Retinal pigment epithelial cell (primary cell): Measurements from ENCODE around the gene TMEM123.

Experiments
- DNase-seq: peaks from one replicate; pipeline ENCODE4 v3.0.0-alpha.2; 2010; ENCODE audit warnings: low read depth
- H3K4me3 ChIP-seq: 2 replicates; pipeline ENCODE4 v1.5.1; 2011; ENCODE audit warnings: mild to moderate bottlenecking, low read length, control low read depth, moderate library complexity
- TF ChIP-seq, protein P1 (sequence below): conservative IDR thresholded peaks from 2 replicates; pipeline ENCODE4 v1.5.1; 2011; ENCODE audit warnings: low read depth, low read length, control low read depth, inconsistent platforms

The TMEM123 gene

DNA sequence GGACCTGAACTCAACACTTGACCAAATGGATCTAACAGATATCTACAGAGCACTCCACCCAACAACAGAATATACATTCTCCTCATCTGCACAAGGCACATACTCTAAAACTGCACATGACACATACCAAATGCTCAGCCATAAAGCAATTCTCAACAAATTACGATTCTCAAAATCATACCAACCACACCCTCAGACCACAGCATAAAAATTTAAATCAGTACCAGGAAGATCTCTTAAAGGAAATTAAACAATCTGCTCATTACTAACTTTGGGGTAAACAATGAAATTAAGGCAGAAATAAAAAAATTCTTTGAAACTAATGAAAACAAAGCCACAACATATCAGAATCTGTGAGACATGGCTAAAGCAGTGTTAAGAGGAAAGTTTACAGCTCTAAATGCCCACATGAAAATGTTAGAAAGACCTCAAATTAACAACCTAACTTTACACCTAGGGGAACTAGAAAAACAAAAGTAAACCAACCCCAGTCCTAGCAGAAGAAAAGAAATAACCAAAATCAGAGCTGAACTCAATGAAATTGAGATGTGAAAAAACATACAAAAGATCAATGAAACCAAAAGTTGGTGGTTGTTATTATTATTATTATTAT is 37.2 kb downstream of the TMEM123 start:
- TF ChIP-seq, protein P1, sequence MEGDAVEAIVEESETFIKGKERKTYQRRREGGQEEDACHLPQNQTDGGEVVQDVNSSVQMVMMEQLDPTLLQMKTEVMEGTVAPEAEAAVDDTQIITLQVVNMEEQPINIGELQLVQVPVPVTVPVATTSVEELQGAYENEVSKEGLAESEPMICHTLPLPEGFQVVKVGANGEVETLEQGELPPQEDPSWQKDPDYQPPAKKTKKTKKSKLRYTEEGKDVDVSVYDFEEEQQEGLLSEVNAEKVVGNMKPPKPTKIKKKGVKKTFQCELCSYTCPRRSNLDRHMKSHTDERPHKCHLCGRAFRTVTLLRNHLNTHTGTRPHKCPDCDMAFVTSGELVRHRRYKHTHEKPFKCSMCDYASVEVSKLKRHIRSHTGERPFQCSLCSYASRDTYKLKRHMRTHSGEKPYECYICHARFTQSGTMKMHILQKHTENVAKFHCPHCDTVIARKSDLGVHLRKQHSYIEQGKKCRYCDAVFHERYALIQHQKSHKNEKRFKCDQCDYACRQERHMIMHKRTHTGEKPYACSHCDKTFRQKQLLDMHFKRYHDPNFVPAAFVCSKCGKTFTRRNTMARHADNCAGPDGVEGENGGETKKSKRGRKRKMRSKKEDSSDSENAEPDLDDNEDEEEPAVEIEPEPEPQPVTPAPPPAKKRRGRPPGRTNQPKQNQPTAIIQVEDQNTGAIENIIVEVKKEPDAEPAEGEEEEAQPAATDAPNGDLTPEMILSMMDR = no peak
- H3K4me3 ChIP-seq = no peak overlapping the region
- no peak for DNase-seq

DNA sequence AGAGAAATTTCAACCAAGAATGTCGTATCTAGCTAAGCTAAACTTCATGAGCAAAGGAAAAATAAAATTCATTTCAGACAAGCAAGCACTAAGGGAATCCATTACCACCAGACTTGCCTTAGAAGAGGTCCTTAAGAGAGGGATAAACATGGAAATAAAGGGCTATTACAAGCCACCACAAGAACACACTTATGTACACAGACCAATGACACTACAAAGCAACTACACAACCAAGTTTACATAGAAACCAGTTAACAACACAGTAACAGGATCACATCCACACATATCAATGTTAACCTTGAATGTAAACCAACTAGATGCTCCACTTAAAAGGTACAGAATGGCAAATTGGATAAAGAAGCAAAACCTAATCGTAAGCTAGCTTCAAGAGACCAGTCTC is 38.0 kb downstream of the TMEM123 start:
- DNase-seq = no peak
- H3K4me3 ChIP-seq = no peak overlapping the region
- TF ChIP-seq, protein P1 = no peak

DNA sequence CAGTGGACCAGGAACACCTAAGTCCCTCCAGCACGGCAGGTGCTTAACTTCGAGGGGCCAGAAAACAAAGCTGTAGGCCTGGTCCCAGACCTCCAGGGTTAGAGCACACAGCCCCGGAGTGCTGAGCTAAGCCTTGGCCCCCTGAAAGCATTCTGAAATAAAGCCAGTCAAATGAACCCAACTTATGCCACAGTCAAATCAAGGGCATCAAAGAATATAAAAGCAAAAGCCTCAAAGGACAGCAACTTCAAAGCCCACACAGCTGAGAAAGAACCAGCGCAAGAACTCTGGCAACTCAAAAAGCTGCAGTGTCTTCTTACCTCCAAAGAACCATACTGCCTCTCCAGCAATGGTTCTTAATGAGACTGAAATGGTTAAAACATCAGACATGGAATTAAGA is 39.1 kb downstream of the TMEM123 start:
- H3K4me3 ChIP-seq = no peak overlapping the region
- no peak for DNase-seq
- TF ChIP-seq, protein P1 = no peak

DNA sequence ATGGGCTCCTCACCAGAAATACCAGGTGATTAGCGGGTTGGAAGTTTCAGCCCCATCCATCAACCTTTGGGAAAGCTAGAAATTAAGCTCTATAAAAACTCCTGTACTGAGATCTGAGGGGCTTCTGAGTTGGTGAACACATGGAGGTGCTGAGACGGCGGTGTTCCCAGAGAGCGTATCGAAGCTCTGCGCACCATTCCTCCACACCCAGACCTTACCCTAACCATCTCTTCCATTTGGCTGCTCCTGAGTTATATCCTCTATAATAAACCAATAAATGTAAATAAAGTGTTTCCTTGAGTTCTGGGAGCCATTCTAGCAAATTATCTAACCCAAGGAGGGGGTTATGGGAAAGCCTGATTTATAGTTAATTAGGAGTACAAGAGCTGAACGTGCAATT is 41.4 kb downstream of the TMEM123 start:
- DNase-seq = no peak
- H3K4me3 ChIP-seq = no peak overlapping the region
- TF ChIP-seq, protein P1 = no peak

DNA sequence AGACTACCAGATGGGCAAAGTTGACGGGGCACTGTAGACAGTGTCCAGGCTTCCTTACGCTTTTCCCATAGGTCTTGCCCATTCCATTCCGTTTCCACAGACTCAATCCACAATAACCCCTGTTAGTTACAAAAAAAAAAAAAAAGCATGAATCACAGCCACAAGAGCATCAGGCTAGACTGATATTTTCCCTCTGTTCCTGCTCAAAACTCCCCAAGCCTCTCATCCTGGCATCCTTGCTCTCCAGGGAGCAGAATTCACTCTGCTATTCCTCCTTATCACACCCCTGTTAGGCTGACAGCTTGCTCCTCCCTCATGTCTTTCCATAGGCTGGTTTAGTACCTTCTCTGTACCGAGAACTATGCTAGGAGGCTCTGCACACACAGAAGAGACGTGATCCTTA is 42.2 kb downstream of the TMEM123 start:
- no peak for DNase-seq
- H3K4me3 ChIP-seq = no peak overlapping the region
- TF ChIP-seq, protein P1 = no peak

DNA sequence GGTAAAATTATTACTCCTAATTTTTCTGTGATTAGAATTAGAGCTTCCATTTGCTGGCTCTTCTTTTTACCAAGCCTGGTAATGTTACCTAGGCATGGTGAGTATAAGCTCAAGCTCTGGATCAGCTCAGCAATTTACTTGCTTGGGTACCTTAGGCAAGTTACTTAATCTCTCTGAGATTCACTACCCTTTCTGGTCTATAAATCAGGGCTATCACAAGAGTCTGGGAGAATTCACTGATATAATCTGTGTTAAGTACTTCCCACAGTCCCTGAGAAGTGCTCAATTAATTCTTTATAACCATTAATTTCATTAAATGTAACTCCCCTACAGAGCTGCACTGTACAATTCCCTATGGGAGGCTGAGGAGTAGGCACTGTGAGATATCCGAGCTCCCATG is 44.2 kb downstream of the TMEM123 start:
- no peak overlapping the region for H3K4me3 ChIP-seq
- TF ChIP-seq, protein P1 = no peak
- no peak for DNase-seq

DNA sequence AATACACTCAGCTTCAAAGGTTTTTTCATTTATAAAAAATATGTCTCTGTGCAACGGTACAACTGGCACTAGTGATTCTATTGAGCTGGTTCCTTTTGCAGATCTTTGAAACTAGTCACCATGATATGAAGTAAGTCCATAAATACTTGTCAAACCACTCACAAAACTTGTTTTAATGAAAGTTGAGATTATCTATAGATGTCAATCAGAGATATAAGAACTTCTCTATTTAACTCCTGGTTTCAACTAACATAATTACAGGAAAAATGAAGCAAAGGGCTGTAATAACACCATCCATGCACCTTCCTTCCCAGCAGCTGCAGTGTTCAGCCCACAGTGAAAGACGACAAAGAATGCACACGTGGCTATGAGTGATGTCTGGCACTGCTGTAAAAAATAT is 44.7 kb downstream of the TMEM123 start:
- TF ChIP-seq, protein P1 = no peak
- no peak for DNase-seq
- no peak overlapping the region for H3K4me3 ChIP-seq
